Measurements from ENCODE around the gene HIBADH. TPM values are rescaled to one million over a fixed set of nuclear protein-coding genes. Genes with fewer than 3 reads are reported as not detected.
A peak's percentile ranks its signal among the peaks of the same experiment; 100 is the strongest.

The HIBADH gene
- total RNA-seq, 1 experiment from 2014 or later, result 31.2 TPM

GRCh38 chr7:27575613-27576012, 87.1 kb downstream of the HIBADH start:
- ChIA-PET CTCF (no interaction called here), POLR2A (no interaction called here)
- no peak; the same call in 1 of the 2 replicates for ATAC-seq
- H3K36me3 ChIP-seq (ENCODE audit: control insufficient read depth, insufficient read depth, low read length), result no peaks in the 10 kb centered on the region
- in situ Hi-C loops (cut with HindIII; ENCODE audit: low pct_unique_long_range_greater_than_20kb, low sequenced_read_pairs) (no loop called here), intact Hi-C loops (cut with micrococcal nuclease; ENCODE audit: unreplicated experiment) (loop anchor here (2.0 to 10.0 kb wide), 4 partner anchors 231 to 379 kb away; no protein-coding TSS in a partner anchor)
- no peak for DNase-seq (ENCODE audit: low read depth, low spot score)
- TF ChIP-seq CTCF (IDR thresholded peaks at IDR 0.05) (no peak), REST (IDR thresholded peaks at IDR 0.05; ENCODE audit: insufficient read depth in 1 of 2, low read depth in 2 of 2, low read length in 1 of 2) (no peak), POLR2AphosphoS5 (IDR thresholded peaks at IDR 0.05; ENCODE audit: low read depth, low read length) (no peak), TCF7L2 (IDR thresholded peaks at IDR 0.05; ENCODE audit: low read depth, low read length) (no peak), SIN3A (IDR thresholded peaks at IDR 0.05; ENCODE audit: borderline replicate concordance, insufficient read depth, low read depth, low read length) (no peak)
- BruUV-seq (replicated peaks), result no TSS peak
- H3K27me3 ChIP-seq (ENCODE audit: control insufficient read depth, insufficient read depth, low read length), result no peaks in the 10 kb centered on the region
- H3K4me1 ChIP-seq (ENCODE audit: control insufficient read depth, insufficient read depth, low read length), result peaks cover 4% of the 10 kb centered on the region; the same call in 1 of the 2 replicates
- H3K4me3 ChIP-seq (ENCODE audit: low read depth in 2 of 2, low read length in 2 of 2), result no peak overlapping the region
- no peaks in the 10 kb centered on the region for H3K9me3 ChIP-seq (ENCODE audit: control insufficient read depth, insufficient read depth, low read depth, low read length)
- peak overlapping the region; percentile 14; the same call in 1 of the 2 replicates for H3K27ac ChIP-seq (ENCODE audit: low read length)

GRCh38 chr7:27569106-27569505, 93.6 kb downstream of the HIBADH start:
- DNase-seq (ENCODE audit: low read depth, low spot score) (no peak), ATAC-seq (no peak)
- Histone ChIP-seq H3K4me3 (ENCODE audit: low read depth in 2 of 2, low read length in 2 of 2) (no peak overlapping the region), H3K27me3 (ENCODE audit: control insufficient read depth, insufficient read depth, low read length) (no peaks in the 10 kb centered on the region), H3K4me1 (ENCODE audit: control insufficient read depth, insufficient read depth, low read length) (no peaks in the 10 kb centered on the region), H3K9me3 (ENCODE audit: control insufficient read depth, insufficient read depth, low read depth, low read length) (peaks cover 6% of the 10 kb centered on the region; the same call in 1 of the 2 replicates), H3K36me3 (ENCODE audit: control insufficient read depth, insufficient read depth, low read length) (no peaks in the 10 kb centered on the region), H3K27ac (ENCODE audit: low read length) (no peak overlapping the region)
- in situ Hi-C loops (cut with HindIII; ENCODE audit: low pct_unique_long_range_greater_than_20kb, low sequenced_read_pairs) (no loop called here), intact Hi-C loops (cut with micrococcal nuclease; ENCODE audit: unreplicated experiment) (no loop called here)
- TF ChIP-seq REST (IDR thresholded peaks at IDR 0.05; ENCODE audit: insufficient read depth in 1 of 2, low read depth in 2 of 2, low read length in 1 of 2), result no peak
- TF ChIP-seq TCF7L2 (IDR thresholded peaks at IDR 0.05; ENCODE audit: low read depth, low read length), result no peak
- TF ChIP-seq SIN3A (IDR thresholded peaks at IDR 0.05; ENCODE audit: borderline replicate concordance, insufficient read depth, low read depth, low read length), result no peak
- no peak for TF ChIP-seq POLR2AphosphoS5 (IDR thresholded peaks at IDR 0.05; ENCODE audit: low read depth, low read length)
- BruUV-seq (replicated peaks), result no TSS peak
- POLR2A ChIA-PET, result no interaction called here
- CTCF ChIA-PET, result no interaction called here

Measured in Panc1 (cell line).